CD4-positive, alpha-beta T cell (primary cell): ENCODE results near the gene TRIML2. TPM values are rescaled to one million over a fixed set of nuclear protein-coding genes. Genes with fewer than 3 reads are reported as not detected.

Experiments
- ATAC-seq: fragments of 200-7000 bp; cut with Tn5 transposase; one replicate; pipeline ENCODE4 v1.10.0; 2022; ENCODE audit warnings: mild to moderate bottlenecking; ENCODE audit not compliant: poor library complexity
- CTCF ChIA-PET: fragments of 350-600 bp; sonication (Branson Sonifier 250); formaldehyde crosslinking; loops from one replicate; lab custom pipeline; 2021; ENCODE audit warnings: antibody characterized with exemption, inconsistent platforms; lab: Charles Lee
- POLR2A ChIA-PET: fragments of 350-600 bp; sonication (Branson Sonifier 250); formaldehyde crosslinking; loops from one replicate; lab custom pipeline; 2021; ENCODE audit warnings: antibody characterized with exemption, inconsistent platforms; lab: Charles Lee
- DNase-seq, 14 experiments: peaks; one replicate each; pipeline ENCODE4 v3.0.0-alpha.2; 2013 to 2020; ENCODE audit warnings: mixed read lengths in 2 of 14
- H3K27ac ChIP-seq, 2 donors: one replicate each; pipeline versions ENCODE4 v1.5.1 to v1.7.0; 2013; ENCODE audit warnings: low read length in 2 of 2, low read depth in 1 of 2, mild to moderate bottlenecking in 1 of 2
- H3K27me3 ChIP-seq, 2 experiments: 1 replicate in 1 of 2; 2 replicates in 1 of 2; pipeline versions ENCODE4 v1.6.1 to v1.7.0; 2013; ENCODE audit warnings: low read length in 2 of 2, control low read depth in 1 of 2, mild to moderate bottlenecking in 1 of 2, moderate library complexity in 1 of 2; ENCODE audit not compliant: insufficient read depth in 2 of 2, control insufficient read depth in 1 of 2
- H3K36me3 ChIP-seq: one replicate; pipeline ENCODE4 v1.6.1; 2013; ENCODE audit warnings: low read length, control low read depth; ENCODE audit not compliant: insufficient read depth
- H3K4me1 ChIP-seq: one replicate; pipeline ENCODE4 v1.6.1; 2013; ENCODE audit warnings: low read length, control low read depth; ENCODE audit not compliant: insufficient read depth
- H3K4me3 ChIP-seq: one replicate; pipeline ENCODE4 v1.5.1; 2013; ENCODE audit warnings: mild to moderate bottlenecking, low read length, moderate library complexity
- H3K9me3 ChIP-seq, 2 experiments: 1 replicate in 1 of 2; 2 replicates in 1 of 2; pipeline versions ENCODE4 v1.6.1 to v1.7.0; 2013; ENCODE audit warnings: low read length in 2 of 2, mild to moderate bottlenecking in 2 of 2, control low read depth in 1 of 2, moderate library complexity in 1 of 2; ENCODE audit not compliant: control insufficient read depth in 1 of 2, insufficient read depth in 1 of 2
- H3K27ac Mint-ChIP-seq: one replicate; pipeline ENCODE4 v1.8.0; 2020; ENCODE audit warnings: mixed read lengths
- H3K27me3 Mint-ChIP-seq: one replicate; pipeline ENCODE4 v1.8.0; 2021; ENCODE audit warnings: mixed read lengths
- H3K36me3 Mint-ChIP-seq: one replicate; pipeline ENCODE4 v1.8.0; 2021; ENCODE audit warnings: low read depth, mixed read lengths
- H3K4me1 Mint-ChIP-seq: one replicate; pipeline ENCODE4 v1.8.0; 2021; ENCODE audit warnings: low read depth, mixed read lengths
- H3K4me3 Mint-ChIP-seq: one replicate; pipeline ENCODE4 v1.8.0; 2020; ENCODE audit warnings: mild to moderate bottlenecking, mixed read lengths
- H3K9me3 Mint-ChIP-seq: one replicate; pipeline ENCODE4 v1.8.0; 2020; ENCODE audit warnings: mixed read lengths
- CTCF ChIP-seq: fragments of 200-600 bp; IDR thresholded peaks from one replicate; pipeline ENCODE4 v1.8.0; 2022; ENCODE audit warnings: antibody characterized with exemption, mild to moderate bottlenecking
- intact Hi-C, 2 experiments: fragments of 100-400 bp; cut with DNase I in 1 of 2; cut with micrococcal nuclease in 1 of 2; formaldehyde crosslinking; loops; one replicate each; pipeline versions ENCODE4 v1.15.1 to v1.9.0; 2023 to 2025; cut with DNase I, micrococcal nuclease
- total RNA-seq, 174 experiments: library from RNA in 2 of 174; stranded (reverse) in 2 of 174; gene quantifications; one replicate each; pipeline ENCODE4 v1.2.3 and lab custom pipeline; 2021 to 2026

Gene TRIML2
- total RNA-seq, 2 experiments from 2014 or later = not detected

- H3K27me3 Mint-ChIP-seq = no peaks in the 10 kb centered on the region
- H3K4me1 Mint-ChIP-seq = no peaks in the 10 kb centered on the region
- H3K4me3 Mint-ChIP-seq = no peak overlapping the region
- H3K9me3 Mint-ChIP-seq = peaks cover 11% of the 10 kb centered on the region
- Histone ChIP-seq H3K36me3 (no peaks in the 10 kb centered on the region), H3K4me1 (no peaks in the 10 kb centered on the region), H3K9me3 (peaks cover 0 to 23% of the 10 kb centered on the region in 2 experiments), H3K27ac (no peak overlapping the region), H3K4me3 (no peak overlapping the region), H3K27me3 (no peaks in the 10 kb centered on the region)
- H3K27ac Mint-ChIP-seq = no peak overlapping the region
- TF ChIP-seq CTCF = no peak
- intact Hi-C loops = no loop called here
- ATAC-seq (no peak), DNase-seq (no peak)
- POLR2A ChIA-PET = no interaction called here
- H3K36me3 Mint-ChIP-seq = no peaks in the 10 kb centered on the region
- CTCF ChIA-PET = no interaction called here
These were observed 21.0 kb upstream of the TRIML2 start for GRCh38 chr4:188130355-188130754.

GRCh38 chr4:188127214-188127874 lies 17.9 kb upstream of the TRIML2 start:
- H3K4me1 ChIP-seq = no peaks in the 10 kb centered on the region
- intact Hi-C loops = no loop called here
- no peak for ATAC-seq
- no peaks in the 10 kb centered on the region for H3K36me3 Mint-ChIP-seq
- ChIA-PET CTCF (no interaction called here), POLR2A (no interaction called here)
- H3K4me3 ChIP-seq = no peak overlapping the region
- H3K27ac ChIP-seq = no peak overlapping the region
- H3K4me3 Mint-ChIP-seq = no peak overlapping the region
- no peaks in the 10 kb centered on the region for H3K27me3 ChIP-seq
- H3K9me3 Mint-ChIP-seq = peaks cover 6% of the 10 kb centered on the region
- H3K27me3 Mint-ChIP-seq = no peaks in the 10 kb centered on the region
- DNase-seq = no peak
- no peaks in the 10 kb centered on the region for H3K36me3 ChIP-seq
- H3K4me1 Mint-ChIP-seq = no peaks in the 10 kb centered on the region
- peaks cover 0 to 19% of the 10 kb centered on the region in 2 experiments for H3K9me3 ChIP-seq
- no peak for TF ChIP-seq CTCF
- no peak overlapping the region for H3K27ac Mint-ChIP-seq

- H3K4me1 Mint-ChIP-seq = no peaks in the 10 kb centered on the region
- no peaks in the 10 kb centered on the region for H3K36me3 Mint-ChIP-seq
- no peaks in the 10 kb centered on the region for H3K27me3 ChIP-seq
- CTCF ChIA-PET = no interaction called here
- H3K27me3 Mint-ChIP-seq = no peaks in the 10 kb centered on the region
- ATAC-seq = no peak
- POLR2A ChIA-PET = no interaction called here
- peaks cover 3% of the 10 kb centered on the region for H3K9me3 Mint-ChIP-seq
- no peak for TF ChIP-seq CTCF
- no peak overlapping the region for H3K4me3 Mint-ChIP-seq
- peaks cover 0 to 29% of the 10 kb centered on the region in 2 experiments for H3K9me3 ChIP-seq
- H3K4me3 ChIP-seq = no peak overlapping the region
- DNase-seq = no peak
- no peak overlapping the region for H3K27ac ChIP-seq
- intact Hi-C loops = no loop called here
- H3K27ac Mint-ChIP-seq = no peak overlapping the region
- no peaks in the 10 kb centered on the region for H3K36me3 ChIP-seq
- no peaks in the 10 kb centered on the region for H3K4me1 ChIP-seq
These were observed 12.1 kb upstream of the TRIML2 start for GRCh38 chr4:188121530-188121929.
